ENCODE measurements around the gene PLN.

Gene PLN

DNA sequence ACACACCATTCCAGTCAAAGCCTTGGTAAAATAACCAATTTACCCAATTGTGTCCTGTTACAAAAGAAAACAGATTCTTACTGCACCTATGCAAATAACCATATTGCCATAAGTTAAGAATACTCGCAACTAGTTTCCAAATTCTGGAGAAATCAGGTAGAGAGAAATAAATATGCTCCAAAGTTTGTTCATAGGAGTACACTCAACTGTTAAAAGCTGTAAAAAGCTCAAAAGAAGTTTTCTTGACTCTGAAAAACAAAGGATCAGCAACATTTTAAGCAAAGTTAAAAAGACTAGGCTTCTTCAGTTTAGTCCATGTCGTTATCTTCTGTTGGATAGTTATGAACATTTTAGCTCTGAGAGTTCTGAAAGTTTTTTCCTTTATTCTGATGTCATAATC, 55.3 kb downstream of the PLN start:
- peaks cover 51% of the 10 kb centered on the region for H3K36me3 Mint-ChIP-seq (ENCODE audit: low read depth)
- ATAC-seq (no peak), DNase-seq (no peak)
- H3K4me1 Mint-ChIP-seq: peaks cover 39% of the 10 kb centered on the region
- peaks cover 7% of the 10 kb centered on the region for H3K9me3 Mint-ChIP-seq
- no peaks in the 10 kb centered on the region for H3K27me3 Mint-ChIP-seq
- H3K4me3 Mint-ChIP-seq: no peak overlapping the region
- no peak overlapping the region for H3K27ac Mint-ChIP-seq

DNA sequence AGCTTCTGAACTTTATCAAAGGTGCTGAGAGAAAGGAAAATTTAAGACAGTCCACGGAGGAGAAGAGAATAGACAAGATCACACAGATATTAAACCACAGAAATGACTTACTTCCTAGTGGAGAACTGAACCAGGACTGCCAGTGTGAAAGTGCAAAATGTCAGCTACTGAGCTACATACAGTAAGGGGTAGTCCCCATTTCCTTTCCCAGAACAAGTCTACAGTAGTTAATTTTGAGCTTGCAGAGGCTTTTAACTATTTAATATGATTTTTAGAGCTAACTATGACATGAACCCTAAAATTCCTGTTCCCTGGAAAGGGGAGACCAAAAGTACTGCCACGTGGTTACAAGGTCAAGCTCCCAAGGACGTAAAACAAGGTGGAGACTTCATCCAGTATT, 58.2 kb downstream of the PLN start:
- peaks cover 52% of the 10 kb centered on the region for H3K4me1 Mint-ChIP-seq
- H3K27me3 Mint-ChIP-seq: no peaks in the 10 kb centered on the region
- peak overlapping the region; percentile 48 for H3K4me3 Mint-ChIP-seq
- no peak for DNase-seq
- H3K27ac Mint-ChIP-seq: peak overlapping the region; percentile 77
- peaks cover 8% of the 10 kb centered on the region for H3K9me3 Mint-ChIP-seq
- H3K36me3 Mint-ChIP-seq (ENCODE audit: low read depth): peaks cover 52% of the 10 kb centered on the region
- peak; percentile 100 for ATAC-seq

DNA sequence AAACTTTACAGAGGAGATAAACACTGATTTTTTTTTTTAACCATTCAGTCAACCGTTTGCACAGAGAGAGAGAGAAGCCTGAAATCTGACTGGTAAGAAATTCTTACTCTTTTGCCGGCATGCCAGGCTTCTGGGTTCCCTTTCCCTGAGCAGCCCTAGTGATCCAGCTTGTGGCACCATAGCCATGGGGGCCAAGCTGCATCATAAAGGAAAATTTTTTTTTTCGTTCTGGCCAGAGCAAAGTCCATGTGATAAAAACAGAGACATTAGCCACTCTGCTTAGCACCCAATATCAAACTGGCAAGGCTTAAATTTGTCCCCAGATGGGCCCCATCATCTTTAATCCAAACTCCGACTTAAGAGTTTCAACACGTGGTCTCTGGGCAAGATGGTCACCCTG, 58.8 kb downstream of the PLN start:
- ATAC-seq (no peak), DNase-seq (no peak)
- H3K27ac Mint-ChIP-seq: peak overlapping the region; percentile 77
- no peak overlapping the region for H3K4me3 Mint-ChIP-seq
- H3K36me3 Mint-ChIP-seq (ENCODE audit: low read depth): peaks cover 53% of the 10 kb centered on the region
- H3K9me3 Mint-ChIP-seq: peaks cover 14% of the 10 kb centered on the region
- H3K4me1 Mint-ChIP-seq: peaks cover 52% of the 10 kb centered on the region
- H3K27me3 Mint-ChIP-seq: no peaks in the 10 kb centered on the region
